Measurements from ENCODE around the gene LCN9.
"Not testable (repeated sequence)": the region's sequence is repeated elsewhere in the genome, so short reads cannot be mapped to it uniquely, and the experiment has no call there.

GRCh38 chr9:135669018-135669417 lies 5.9 kb downstream of the LCN9 start:
- not testable (repeated sequence) for TF ChIP-seq CTCF (IDR thresholded peaks at IDR 0.05; ENCODE audit: low read depth, low read length); EZH2phosphoT487 (IDR thresholded peaks at IDR 0.05; ENCODE audit: low read depth)

Data from OCI-LY3 (cell line).